NCI-H1417 treated with DMSO at 0.1 percent for 48 hours (cell line): ENCODE measurements around the gene POU4F3.

Experiments used
- DNase-seq: peaks from one replicate; lab custom pipeline; 2025; lab: John Stamatoyannopoulos, UW

The POU4F3 gene

GRCh38 chr5:146340260-146341081, 1.8 kb downstream of the POU4F3 start:
- no peak for DNase-seq

- no peak for DNase-seq
Observed at GRCh38 chr5:146341854-146342253, 3.2 kb downstream of the POU4F3 start.

GRCh38 chr5:146342519-146342881, 3.9 kb downstream of the POU4F3 start:
- no peak for DNase-seq

- DNase-seq, result no peak
Observed at GRCh38 chr5:146342882-146343865, 4.5 kb downstream of the POU4F3 start.

- DNase-seq, result no peak
Observed at GRCh38 chr5:146344155-146345118, 5.8 kb downstream of the POU4F3 start.

GRCh38 chr5:146345240-146345577, 6.6 kb downstream of the POU4F3 start:
- DNase-seq, result no peak

- DNase-seq, result no peak
Observed at GRCh38 chr5:146345578-146346366, 7.1 kb downstream of the POU4F3 start.

GRCh38 chr5:146357126-146357525, 18.5 kb downstream of the POU4F3 start:
- no peak for DNase-seq

- DNase-seq, result no peak
Observed at GRCh38 chr5:146359836-146360235, 21.2 kb downstream of the POU4F3 start.

GRCh38 chr5:146363161-146363874, 24.7 kb downstream of the POU4F3 start:
- DNase-seq, result no peak

- no peak for DNase-seq
Observed at GRCh38 chr5:146365618-146366017, 27.0 kb downstream of the POU4F3 start.

- DNase-seq, result no peak
Observed at GRCh38 chr5:146366904-146367303, 28.3 kb downstream of the POU4F3 start.

- no peak for DNase-seq
Observed at GRCh38 chr5:146368137-146368536, 29.5 kb downstream of the POU4F3 start.

- DNase-seq, result no peak
Observed at GRCh38 chr5:146369691-146370090, 31.1 kb downstream of the POU4F3 start.

GRCh38 chr5:146376821-146377220, 38.2 kb downstream of the POU4F3 start:
- DNase-seq, result no peak

- no peak for DNase-seq
Observed at GRCh38 chr5:146378986-146379385, 40.3 kb downstream of the POU4F3 start.

GRCh38 chr5:146380714-146381113, 42.1 kb downstream of the POU4F3 start:
- DNase-seq, result no peak

- no peak for DNase-seq
Observed at GRCh38 chr5:146388386-146388785, 49.7 kb downstream of the POU4F3 start.

- DNase-seq, result no peak
Observed at GRCh38 chr5:146390469-146390868, 51.8 kb downstream of the POU4F3 start.
